Panc1 (cell line): ENCODE results near the gene ATP8B3. TPM values are rescaled to one million over a fixed set of nuclear protein-coding genes. Genes with fewer than 3 reads are reported as not detected.

Experiments
- ATAC-seq: fragments of 200-7000 bp; cut with Tn5 transposase; 2 replicates; pipeline ENCODE4 v1.9.1; 2020; ENCODE audit warnings: mild to moderate bottlenecking, moderate library complexity
- BruUV-seq: library from RNA; stranded (reverse); fragments of 400-500 nt; replicated peaks from 2 replicates; lab custom pipeline; 2021; lab: Mats Ljungman, UMichigan
- CTCF ChIA-PET: fragments of 300-600 bp; sonication (Branson Sonifier 250); formaldehyde crosslinking; loops from one replicate; lab custom pipeline; 2022; ENCODE audit warnings: antibody characterized with exemption; lab: Charles Lee
- POLR2A ChIA-PET: fragments of 300-600 bp; sonication (Branson Sonifier 250); formaldehyde crosslinking; loops from one replicate; lab custom pipeline; 2022; ENCODE audit warnings: antibody characterized with exemption; lab: Charles Lee
- DNase-seq: peaks from one replicate; pipeline ENCODE4 v3.0.0-alpha.2; 2010; ENCODE audit warnings: low read depth, low spot score
- H3K27ac ChIP-seq: 2 replicates; pipeline ENCODE4 v1.5.1; 2011; ENCODE audit warnings: mild to moderate bottlenecking, low read length, inconsistent platforms
- H3K27me3 ChIP-seq: fragments of 200-500 bp; sonication (Bioruptor generic); 2 replicates; pipeline ENCODE4 v1.6.0; 2014; ENCODE audit warnings: low read length, inconsistent platforms; ENCODE audit not compliant: control insufficient read depth, insufficient read depth
- H3K36me3 ChIP-seq: fragments of 200-500 bp; sonication (Bioruptor generic); 2 replicates; pipeline ENCODE4 v1.5.1; 2014; ENCODE audit warnings: inconsistent platforms, mild to moderate bottlenecking, low read length, moderate library complexity; ENCODE audit not compliant: control insufficient read depth, insufficient read depth
- H3K4me1 ChIP-seq: 2 replicates; pipeline ENCODE4 v1.5.1; 2011; ENCODE audit warnings: inconsistent platforms, mild to moderate bottlenecking, low read length, moderate library complexity; ENCODE audit not compliant: control insufficient read depth, insufficient read depth
- H3K4me3 ChIP-seq, 2 experiments: 2 replicates each; pipeline ENCODE4 v1.5.1; 2011 to 2012; ENCODE audit warnings: low read depth in 2 of 2, low read length in 2 of 2, mild to moderate bottlenecking in 2 of 2, inconsistent platforms in 1 of 2, moderate library complexity in 1 of 2
- H3K9me3 ChIP-seq: fragments of 200-500 bp; sonication (Bioruptor generic); 2 replicates; pipeline ENCODE4 v1.5.1; 2014; ENCODE audit warnings: low read depth, mild to moderate bottlenecking, inconsistent platforms, low read length, moderate library complexity; ENCODE audit not compliant: control insufficient read depth, insufficient read depth
- POLR2AphosphoS5 ChIP-seq: IDR thresholded peaks from 2 replicates; pipeline ENCODE4 v1.6.1; 2012; ENCODE audit warnings: mild to moderate bottlenecking, low read depth, low read length, moderate library complexity
- SIN3A ChIP-seq: IDR thresholded peaks from 2 replicates; pipeline ENCODE4 v1.6.1; 2012; ENCODE audit warnings: low read depth, mild to moderate bottlenecking, low read length, moderate library complexity, borderline replicate concordance; ENCODE audit not compliant: insufficient read depth
- TCF7L2 ChIP-seq: IDR thresholded peaks from 2 replicates; pipeline ENCODE4 v1.6.1; 2011; ENCODE audit warnings: mild to moderate bottlenecking, low read depth, low read length, inconsistent platforms
- in situ Hi-C: cut with HindIII; loops from 2 replicates; pipeline ENCODE4 v1.10.0; 2016; ENCODE audit warnings: low sequenced_read_pairs, low pct_unique_long_range_greater_than_20kb
- intact Hi-C: fragments of 100-400 bp; cut with micrococcal nuclease; formaldehyde crosslinking; loops from one replicate; pipeline ENCODE4 v1.10.0; 2022; ENCODE audit not compliant: unreplicated experiment
- total RNA-seq: library from RNA; stranded (reverse); gene quantifications from one replicate; pipeline ENCODE4 v1.2.1, GENCODE V29; 2021; ENCODE audit not compliant: unreplicated experiment
- TF ChIP-seq, protein P1 (sequence below), 2 experiments: IDR thresholded peaks; 2 replicates each; pipeline ENCODE4 v1.6.1; 2011 to 2012; ENCODE audit warnings: low read depth in 2 of 2, control low read depth in 1 of 2, low read length in 1 of 2, mild to moderate bottlenecking in 1 of 2, moderate library complexity in 1 of 2; ENCODE audit not compliant: insufficient read depth in 1 of 2
- TF ChIP-seq, protein P2 (sequence below): fragments of 450-650 bp; IDR thresholded peaks from 2 replicates; pipeline ENCODE4 v1.5.1; 2017; ENCODE audit warnings: mild to moderate bottlenecking

The ATP8B3 gene
- total RNA-seq, 1 experiment from 2014 or later: 67.7 TPM

- CTCF ChIA-PET: interaction anchor here (0.7 kb wide), 1 partner anchor 22 kb away, joined by 10 read pairs; no protein-coding TSS in a partner anchor
- no TSS peak for BruUV-seq
- Histone ChIP-seq H3K27ac (peak overlapping the region; percentile 88), H3K27me3 (no peaks in the 10 kb centered on the region), H3K4me3 (peak overlapping the region; percentile 64 to 75), H3K36me3 (no peaks in the 10 kb centered on the region), H3K9me3 (no peaks in the 10 kb centered on the region), H3K4me1 (peaks cover 34% of the 10 kb centered on the region)
- POLR2A ChIA-PET: no interaction called here
- in situ Hi-C loops (no loop called here), intact Hi-C loops (loop anchor here (10.0 kb wide), 1 partner anchor 81 kb away; no protein-coding TSS in a partner anchor)
- peak; percentile 13; the same call in 1 of the 2 replicates for TF ChIP-seq TCF7L2
- TF ChIP-seq, protein P1, sequence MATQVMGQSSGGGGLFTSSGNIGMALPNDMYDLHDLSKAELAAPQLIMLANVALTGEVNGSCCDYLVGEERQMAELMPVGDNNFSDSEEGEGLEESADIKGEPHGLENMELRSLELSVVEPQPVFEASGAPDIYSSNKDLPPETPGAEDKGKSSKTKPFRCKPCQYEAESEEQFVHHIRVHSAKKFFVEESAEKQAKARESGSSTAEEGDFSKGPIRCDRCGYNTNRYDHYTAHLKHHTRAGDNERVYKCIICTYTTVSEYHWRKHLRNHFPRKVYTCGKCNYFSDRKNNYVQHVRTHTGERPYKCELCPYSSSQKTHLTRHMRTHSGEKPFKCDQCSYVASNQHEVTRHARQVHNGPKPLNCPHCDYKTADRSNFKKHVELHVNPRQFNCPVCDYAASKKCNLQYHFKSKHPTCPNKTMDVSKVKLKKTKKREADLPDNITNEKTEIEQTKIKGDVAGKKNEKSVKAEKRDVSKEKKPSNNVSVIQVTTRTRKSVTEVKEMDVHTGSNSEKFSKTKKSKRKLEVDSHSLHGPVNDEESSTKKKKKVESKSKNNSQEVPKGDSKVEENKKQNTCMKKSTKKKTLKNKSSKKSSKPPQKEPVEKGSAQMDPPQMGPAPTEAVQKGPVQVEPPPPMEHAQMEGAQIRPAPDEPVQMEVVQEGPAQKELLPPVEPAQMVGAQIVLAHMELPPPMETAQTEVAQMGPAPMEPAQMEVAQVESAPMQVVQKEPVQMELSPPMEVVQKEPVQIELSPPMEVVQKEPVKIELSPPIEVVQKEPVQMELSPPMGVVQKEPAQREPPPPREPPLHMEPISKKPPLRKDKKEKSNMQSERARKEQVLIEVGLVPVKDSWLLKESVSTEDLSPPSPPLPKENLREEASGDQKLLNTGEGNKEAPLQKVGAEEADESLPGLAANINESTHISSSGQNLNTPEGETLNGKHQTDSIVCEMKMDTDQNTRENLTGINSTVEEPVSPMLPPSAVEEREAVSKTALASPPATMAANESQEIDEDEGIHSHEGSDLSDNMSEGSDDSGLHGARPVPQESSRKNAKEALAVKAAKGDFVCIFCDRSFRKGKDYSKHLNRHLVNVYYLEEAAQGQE (IDR thresholded peaks at IDR 0.05; ENCODE audit: insufficient read depth in 1 of 2, low read depth in 2 of 2, low read length in 1 of 2): no peak
- TF ChIP-seq POLR2AphosphoS5: no peak
- TF ChIP-seq, protein P2, sequence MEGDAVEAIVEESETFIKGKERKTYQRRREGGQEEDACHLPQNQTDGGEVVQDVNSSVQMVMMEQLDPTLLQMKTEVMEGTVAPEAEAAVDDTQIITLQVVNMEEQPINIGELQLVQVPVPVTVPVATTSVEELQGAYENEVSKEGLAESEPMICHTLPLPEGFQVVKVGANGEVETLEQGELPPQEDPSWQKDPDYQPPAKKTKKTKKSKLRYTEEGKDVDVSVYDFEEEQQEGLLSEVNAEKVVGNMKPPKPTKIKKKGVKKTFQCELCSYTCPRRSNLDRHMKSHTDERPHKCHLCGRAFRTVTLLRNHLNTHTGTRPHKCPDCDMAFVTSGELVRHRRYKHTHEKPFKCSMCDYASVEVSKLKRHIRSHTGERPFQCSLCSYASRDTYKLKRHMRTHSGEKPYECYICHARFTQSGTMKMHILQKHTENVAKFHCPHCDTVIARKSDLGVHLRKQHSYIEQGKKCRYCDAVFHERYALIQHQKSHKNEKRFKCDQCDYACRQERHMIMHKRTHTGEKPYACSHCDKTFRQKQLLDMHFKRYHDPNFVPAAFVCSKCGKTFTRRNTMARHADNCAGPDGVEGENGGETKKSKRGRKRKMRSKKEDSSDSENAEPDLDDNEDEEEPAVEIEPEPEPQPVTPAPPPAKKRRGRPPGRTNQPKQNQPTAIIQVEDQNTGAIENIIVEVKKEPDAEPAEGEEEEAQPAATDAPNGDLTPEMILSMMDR: no peak
- peak; percentile 27; the same call in 1 of the 2 replicates for TF ChIP-seq SIN3A
- ATAC-seq: 0 out of 2 replicates have a peak, but pooled peaks have one; percentile 1
- DNase-seq: no peak
These were observed 56.5 kb downstream of the ATP8B3 start for GRCh38 chr19:1755467-1756171.

DNA sequence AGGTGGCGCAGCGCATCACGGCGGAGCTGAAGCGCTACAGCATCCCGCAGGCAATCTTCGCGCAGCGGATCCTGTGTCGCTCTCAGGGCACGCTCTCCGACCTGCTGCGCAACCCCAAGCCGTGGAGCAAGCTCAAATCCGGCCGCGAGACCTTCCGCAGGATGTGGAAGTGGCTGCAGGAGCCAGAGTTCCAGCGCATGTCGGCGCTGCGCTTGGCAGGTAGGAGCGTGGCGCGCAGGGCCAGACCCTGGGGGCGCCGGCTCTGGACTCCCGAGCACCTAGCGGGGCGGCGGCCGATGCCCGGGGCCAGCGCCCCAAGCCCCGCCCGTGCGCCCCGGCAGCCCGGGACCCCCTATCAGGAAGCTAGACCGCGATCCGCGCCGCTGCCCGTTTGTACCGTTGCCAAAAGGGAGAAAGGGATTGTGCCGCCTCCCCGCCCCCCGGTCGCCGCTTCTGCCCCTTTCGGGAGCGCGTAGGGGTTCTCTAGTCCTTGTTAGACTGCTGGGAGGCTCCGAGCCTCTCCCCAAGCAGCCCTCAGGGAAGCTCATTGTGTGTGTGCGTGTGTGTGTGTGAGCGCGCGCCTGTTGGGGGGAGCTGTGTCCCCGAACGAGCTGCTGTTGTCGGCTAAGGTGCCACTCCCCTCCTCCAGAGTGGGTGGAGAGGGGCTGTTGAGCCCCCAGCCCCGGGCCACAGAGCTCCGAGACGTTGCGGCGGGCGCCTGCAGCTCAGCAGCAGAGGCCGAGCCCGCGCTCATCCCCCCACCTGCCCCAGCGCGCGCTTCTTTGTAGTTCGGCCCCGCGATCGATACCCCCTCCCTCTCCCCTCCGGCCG is 57.2 kb downstream of the ATP8B3 start:
- ChIA-PET POLR2A (no interaction called here), CTCF (no interaction called here)
- in situ Hi-C loops: no loop called here
- ATAC-seq: peak; percentile 18
- DNase-seq: no peak
- Histone ChIP-seq H3K27ac (peak overlapping the region; percentile 88), H3K27me3 (no peaks in the 10 kb centered on the region), H3K4me1 (peaks cover 41% of the 10 kb centered on the region), H3K9me3 (no peaks in the 10 kb centered on the region), H3K4me3 (peak overlapping the region; percentile 64 to 75), H3K36me3 (no peaks in the 10 kb centered on the region)
- no TSS peak for BruUV-seq
- intact Hi-C loops: loop anchor here (10.0 kb wide), 1 partner anchor 80 kb away; no protein-coding TSS in a partner anchor
- TF ChIP-seq, protein P2: no peak
- peak; percentile 62 for TF ChIP-seq TCF7L2
- peak; percentile 26; the same call in 1 of the 2 replicates for TF ChIP-seq SIN3A
